ENCODE results near the gene SULT1C2. TPM values are rescaled to one million over a fixed set of nuclear protein-coding genes. Genes with fewer than 3 reads are reported as not detected.

The SULT1C2 gene
- polyA plus RNA-seq, 1 experiment: 0.04 TPM

DNA sequence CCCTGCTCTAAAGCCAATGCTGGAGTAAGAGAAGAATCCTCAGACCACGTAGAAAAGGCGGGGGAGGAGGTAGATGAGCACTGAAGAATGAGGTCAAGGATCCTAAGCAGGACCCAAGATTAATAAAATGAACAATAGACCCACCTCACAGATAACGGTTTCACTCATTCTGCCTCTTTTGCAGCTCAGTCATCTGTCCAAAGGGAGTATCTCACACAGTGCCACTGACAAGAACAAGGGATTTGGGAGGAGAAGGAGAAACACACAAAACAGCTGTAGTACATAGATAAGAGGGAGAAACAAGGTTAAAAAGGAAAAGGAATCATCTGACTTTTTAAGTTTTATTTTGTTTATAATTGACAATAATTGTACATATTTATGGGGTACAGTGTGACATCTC is 58.1 kb downstream of the SULT1C2 start:
- ChIA-PET POLR2A (no interaction called here), CTCF (interaction anchor here (0.8 kb wide), 1 partner anchor 238 kb away, joined by 3 read pairs; no protein-coding TSS in a partner anchor)
- H3K9me3 ChIP-seq (ENCODE audit: control insufficient read depth, insufficient read depth, low read length): no peaks in the 10 kb centered on the region
- H3K27ac ChIP-seq (ENCODE audit: low read depth, low read length): no peak overlapping the region
- no peak overlapping the region for H3K4me3 ChIP-seq (ENCODE audit: low read depth, low read length)
- H3K27me3 ChIP-seq (ENCODE audit: control insufficient read depth, insufficient read depth, low read length): peaks cover 10% of the 10 kb centered on the region
- no peak for TF ChIP-seq CTCF (IDR thresholded peaks at IDR 0.05; ENCODE audit: low read depth, low read length)
- DNase-seq (ENCODE audit: low read depth, low spot score): no peak

DNA sequence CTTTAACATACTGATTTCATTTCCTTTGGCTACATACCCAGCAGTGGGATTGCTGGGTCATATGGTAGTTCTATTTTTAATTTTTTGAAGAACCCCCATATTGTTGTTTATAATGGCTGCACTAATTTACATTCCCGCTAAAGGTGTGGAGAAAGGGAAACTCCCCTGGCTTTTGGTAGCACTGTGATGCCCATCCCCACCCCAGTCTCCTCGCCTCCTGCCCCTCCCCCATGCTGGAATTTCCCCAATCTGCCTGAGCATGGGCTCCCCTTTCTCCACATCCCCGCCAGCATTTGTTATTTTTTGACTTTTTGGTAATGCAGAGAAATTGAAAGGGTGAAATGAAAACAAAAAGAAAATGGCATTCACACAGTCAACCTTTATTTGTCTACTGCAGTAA is 59.1 kb downstream of the SULT1C2 start:
- no peak for DNase-seq (ENCODE audit: low read depth, low spot score)
- Histone ChIP-seq H3K9me3 (ENCODE audit: control insufficient read depth, insufficient read depth, low read length) (no peaks in the 10 kb centered on the region), H3K4me3 (ENCODE audit: low read depth, low read length) (no peak overlapping the region), H3K27ac (ENCODE audit: low read depth, low read length) (no peak overlapping the region), H3K27me3 (ENCODE audit: control insufficient read depth, insufficient read depth, low read length) (peaks cover 9% of the 10 kb centered on the region)
- ChIA-PET CTCF (no interaction called here), POLR2A (no interaction called here)
- no peak for TF ChIP-seq CTCF (IDR thresholded peaks at IDR 0.05; ENCODE audit: low read depth, low read length)

GRCh38 chr2:108348816-108349570 is 60.3 kb downstream of the SULT1C2 start:
- Histone ChIP-seq H3K9me3 (ENCODE audit: control insufficient read depth, insufficient read depth, low read length) (no peaks in the 10 kb centered on the region), H3K27ac (ENCODE audit: low read depth, low read length) (no peak overlapping the region), H3K27me3 (ENCODE audit: control insufficient read depth, insufficient read depth, low read length) (peaks cover 7% of the 10 kb centered on the region), H3K4me3 (ENCODE audit: low read depth, low read length) (no peak overlapping the region)
- no peak for TF ChIP-seq CTCF (IDR thresholded peaks at IDR 0.05; ENCODE audit: low read depth, low read length)
- DNase-seq (ENCODE audit: low read depth, low spot score): no peak
- POLR2A ChIA-PET: interaction anchor here (0.6 kb wide), 1 partner anchor 15 kb away, joined by 3 read pairs; no protein-coding TSS in a partner anchor
- CTCF ChIA-PET: interaction anchor here (1.2 to 1.7 kb wide), 3 partner anchors 110 to 238 kb away, joined by 3 to 9 read pairs (median 4); no protein-coding TSS in a partner anchor

DNA sequence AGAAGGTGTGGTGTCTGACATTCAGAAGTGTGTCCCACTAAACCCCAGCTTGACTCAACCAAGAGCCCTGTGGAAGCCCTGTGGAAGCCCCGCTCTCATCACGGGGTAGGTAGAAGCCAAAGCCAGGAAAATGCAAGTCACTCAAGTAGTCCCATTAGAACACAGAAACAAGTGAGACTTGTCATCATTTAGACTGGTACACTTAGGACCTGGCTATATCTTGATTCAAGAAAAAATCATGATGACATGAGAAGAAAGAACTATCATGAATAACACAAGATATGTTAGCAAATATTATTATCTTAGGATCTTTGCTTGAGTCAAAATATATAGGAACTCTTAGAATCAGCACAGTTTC is 60.9 kb downstream of the SULT1C2 start:
- POLR2A ChIA-PET: interaction anchor here (0.6 kb wide), 1 partner anchor 15 kb away, joined by 3 read pairs; no protein-coding TSS in a partner anchor
- no peak overlapping the region for H3K27ac ChIP-seq (ENCODE audit: low read depth, low read length)
- H3K27me3 ChIP-seq (ENCODE audit: control insufficient read depth, insufficient read depth, low read length): peaks cover 4% of the 10 kb centered on the region
- no peak overlapping the region for H3K4me3 ChIP-seq (ENCODE audit: low read depth, low read length)
- DNase-seq (ENCODE audit: low read depth, low spot score): no peak
- TF ChIP-seq CTCF (IDR thresholded peaks at IDR 0.05; ENCODE audit: low read depth, low read length): no peak
- no peaks in the 10 kb centered on the region for H3K9me3 ChIP-seq (ENCODE audit: control insufficient read depth, insufficient read depth, low read length)
- CTCF ChIA-PET: interaction anchor here (1.2 to 1.7 kb wide), 3 partner anchors 109 to 237 kb away, joined by 3 to 9 read pairs (median 4); no protein-coding TSS in a partner anchor

GRCh38 chr2:108351889-108352288 is 63.2 kb downstream of the SULT1C2 start:
- CTCF ChIA-PET: interaction anchor here (1.0 to 2.4 kb wide), 3 partner anchors 229 to 285 kb away, joined by 3 to 19 read pairs (median 3); no protein-coding TSS in a partner anchor
- Histone ChIP-seq H3K4me3 (ENCODE audit: low read depth, low read length) (no peak overlapping the region), H3K27me3 (ENCODE audit: control insufficient read depth, insufficient read depth, low read length) (peaks cover 4% of the 10 kb centered on the region), H3K27ac (ENCODE audit: low read depth, low read length) (no peak overlapping the region), H3K9me3 (ENCODE audit: control insufficient read depth, insufficient read depth, low read length) (no peaks in the 10 kb centered on the region)
- POLR2A ChIA-PET: no interaction called here
- TF ChIP-seq CTCF (IDR thresholded peaks at IDR 0.05; ENCODE audit: low read depth, low read length): no peak
- DNase-seq (ENCODE audit: low read depth, low spot score): no peak
